GM21447 (cell line): Measurements from ENCODE around the gene SDF2L1.
"Not testable (repeated sequence)": the region's sequence is repeated elsewhere in the genome, so short reads cannot be mapped to it uniquely, and the experiment has no call there.

ENCODE experiments used
- ATAC-seq: cut with Tn5 transposase; IDR thresholded peaks from one replicate; pipeline ENCODE4 v1.9.1; 2021; ENCODE audit not compliant: unreplicated experiment

The SDF2L1 gene

GRCh38 chr22:21641789-21642583 lies at the start of gene SDF2L1:
SDF2L1 (plus strand) TSS chr22:21642302; CDS start chr22:21642337, 35 bp downstream.
- peak; percentile 88 for ATAC-seq

- no peak for ATAC-seq
Measured at GRCh38 chr22:21592422-21592821, 49.7 kb upstream of the SDF2L1 start.

- ATAC-seq, result no peak
Measured at GRCh38 chr22:21593406-21594232, 48.5 kb upstream of the SDF2L1 start.

GRCh38 chr22:21594865-21595452 lies 47.1 kb upstream of the SDF2L1 start:
- no peak for ATAC-seq

- not testable (repeated sequence) for ATAC-seq
Measured at GRCh38 chr22:21596356-21597135, 45.6 kb upstream of the SDF2L1 start.

- no peak for ATAC-seq
Measured at GRCh38 chr22:21598302-21598701, 43.8 kb upstream of the SDF2L1 start.

GRCh38 chr22:21599053-21599893 lies 42.8 kb upstream of the SDF2L1 start:
- no peak for ATAC-seq

- no peak for ATAC-seq
Measured at GRCh38 chr22:21602579-21602978, 39.5 kb upstream of the SDF2L1 start.

- no peak for ATAC-seq
Measured at GRCh38 chr22:21603973-21604372, 38.1 kb upstream of the SDF2L1 start.

- ATAC-seq, result no peak
Measured at GRCh38 chr22:21605887-21606564, 36.1 kb upstream of the SDF2L1 start.

GRCh38 chr22:21606775-21607174 lies 35.3 kb upstream of the SDF2L1 start:
- ATAC-seq, result no peak

- not testable (repeated sequence) for ATAC-seq
Measured at GRCh38 chr22:21609556-21610157, 32.4 kb upstream of the SDF2L1 start.

GRCh38 chr22:21611210-21611977 lies 30.7 kb upstream of the SDF2L1 start:
- ATAC-seq, result no peak

- ATAC-seq, result no peak
Measured at GRCh38 chr22:21612858-21613257, 29.2 kb upstream of the SDF2L1 start.

GRCh38 chr22:21613553-21614233 lies 28.4 kb upstream of the SDF2L1 start:
- ATAC-seq, result no peak

GRCh38 chr22:21615731-21616130 lies 26.4 kb upstream of the SDF2L1 start:
- ATAC-seq, result no peak

- ATAC-seq, result not testable (repeated sequence)
Measured at GRCh38 chr22:21617337-21617736, 24.8 kb upstream of the SDF2L1 start.

GRCh38 chr22:21621025-21621424 lies 21.1 kb upstream of the SDF2L1 start:
- no peak for ATAC-seq
